Body of pancreas (tissue), 4 donors: Measurements from ENCODE around the gene PCNT. TPM values are rescaled to one million over a fixed set of nuclear protein-coding genes. Genes with fewer than 3 reads are reported as not detected.

ENCODE experiments used
- ATAC-seq: fragments of 150-250 bp; one replicate; pipeline ENCODE4 v1.9.1; 2016
- DNase-seq, 4 donors: peaks; one replicate each; pipeline ENCODE4 v3.0.0-alpha.2; 2019
- H3K27ac ChIP-seq, 4 donors: fragments of 200-600 bp; sonication (generic); 1 replicate in 3 of 4; 2 replicates in 1 of 4; pipeline versions ENCODE4 v1.5.1 to v1.6.1; 2016 to 2019; ENCODE audit warnings: mild to moderate bottlenecking in 1 of 4, mixed read lengths in 1 of 4, moderate library complexity in 1 of 4
- H3K27me3 ChIP-seq, 2 donors: fragments of 200-600 bp; sonication (generic); one replicate each; pipeline ENCODE4 v1.6.0; 2016; ENCODE audit warnings: mild to moderate bottlenecking in 1 of 2
- H3K36me3 ChIP-seq, 2 donors: fragments of 200-600 bp; sonication (generic); replicated peaks in 1 of 2; 2 replicates each; pipeline ENCODE4 v1.5.1; 2016; ENCODE audit warnings: low read depth in 2 of 2; ENCODE audit not compliant: insufficient read depth in 1 of 2
- H3K4me1 ChIP-seq: fragments of 200-600 bp; sonication (generic); one replicate; pipeline ENCODE4 v1.6.0; 2016
- H3K4me3 ChIP-seq, 2 donors: fragments of 200-600 bp; sonication (generic); 1 replicate in 1 of 2; 2 replicates in 1 of 2; pipeline ENCODE4 v1.5.1; 2016 to 2019
- H3K9me3 ChIP-seq, 3 donors: fragments of 200-600 bp; sonication (generic); 1 replicate in 2 of 3; 2 replicates in 1 of 3; pipeline ENCODE4 v1.5.1; 2016
- CTCF ChIP-seq, 7 experiments: fragments of 450-650 bp in 4 of 7; fragments of 200-600 bp in 3 of 7; sonication (generic) in 3 of 7; IDR thresholded peaks; one replicate each; pipeline ENCODE4 v1.5.1; 2016 to 2019; ENCODE audit warnings: antibody characterized with exemption in 7 of 7
- POLR2A ChIP-seq, 3 donors: fragments of 450-650 bp; IDR thresholded peaks; one replicate each; pipeline ENCODE4 v1.6.1; 2016; ENCODE audit warnings: antibody characterized with exemption in 3 of 3, mild to moderate bottlenecking in 2 of 3
- WGBS, 2 donors: methylation state at CpG; one replicate each; pipeline ENCODE4 v1.1.5; 2017; 5-methylcytosine and 5-hydroxymethylcytosine counted together
- intact Hi-C: fragments of 100-400 bp; cut with DNase I; formaldehyde crosslinking; loops from one replicate; pipeline ENCODE4 v1.15.1; 2023
- total RNA-seq, 2 donors: library from RNA; depleted of rRNA; stranded (reverse); fragments of >200 nt; gene quantifications; one replicate each; pipeline ENCODE4 v1.1.0, GENCODE V29; 2016

The PCNT gene
- total RNA-seq, 2 donors from 2014 or later = 11.9 to 28.0 TPM

GRCh38 chr21:46327711-46328110 lies 3.8 kb downstream of the PCNT start:
- DNase-seq = no peak
- WGBS, 2 donors = 84 to 92% methylated on average over 4 of the region's 4 CpGs
- no peak overlapping the region for H3K27ac ChIP-seq
- no peak for ATAC-seq
- intact Hi-C loops = no loop called here
- H3K36me3 ChIP-seq = no peaks in the 10 kb centered on the region
- TF ChIP-seq CTCF (IDR thresholded peaks at IDR 0.05) (no peak), POLR2A (IDR thresholded peaks at IDR 0.05) (no peak)
- H3K27me3 ChIP-seq = no peaks in the 10 kb centered on the region
- H3K4me1 ChIP-seq = peaks cover 16% of the 10 kb centered on the region
- H3K4me3 ChIP-seq = no peak overlapping the region
- no peaks in the 10 kb centered on the region for H3K9me3 ChIP-seq

- Histone ChIP-seq H3K4me3 (no peak overlapping the region), H3K27ac (no peak overlapping the region), H3K9me3 (no peaks in the 10 kb centered on the region), H3K36me3 (no peaks in the 10 kb centered on the region), H3K27me3 (no peaks in the 10 kb centered on the region), H3K4me1 (peaks cover 12% of the 10 kb centered on the region)
- TF ChIP-seq POLR2A (IDR thresholded peaks at IDR 0.05) (no peak), CTCF (IDR thresholded peaks at IDR 0.05) (no peak)
- intact Hi-C loops = no loop called here
- ATAC-seq (no peak), DNase-seq (no peak)
- WGBS, 2 donors = 78% methylated on average over 5 of the region's 5 CpGs
Measured at GRCh38 chr21:46328151-46328550, 4.2 kb downstream of the PCNT start.

DNA sequence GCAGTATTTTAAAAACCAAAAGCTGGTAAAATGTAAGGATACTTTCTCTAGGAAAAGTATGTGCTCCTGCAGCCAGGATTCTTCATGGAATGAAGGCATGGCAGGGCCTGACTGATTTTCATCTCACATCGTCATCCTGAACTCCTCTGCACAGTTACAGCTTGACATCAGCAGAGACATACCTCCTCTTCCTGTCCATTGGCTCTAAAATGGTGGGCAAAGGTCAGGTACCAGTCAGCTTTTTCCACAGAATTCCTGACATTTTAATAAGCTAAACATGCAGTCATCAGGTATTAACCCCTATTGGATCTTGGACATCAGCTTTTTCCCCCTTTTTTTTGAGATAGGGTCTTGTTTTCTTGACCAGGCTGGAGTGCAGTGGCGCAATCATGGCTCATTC lies 5.8 kb downstream of the PCNT start:
- intact Hi-C loops = no loop called here
- Histone ChIP-seq H3K4me3 (no peak overlapping the region), H3K9me3 (no peaks in the 10 kb centered on the region), H3K27me3 (no peaks in the 10 kb centered on the region), H3K36me3 (peaks cover 0 to under 1% of the 10 kb centered on the region in 2 donors), H3K4me1 (peaks cover 11% of the 10 kb centered on the region), H3K27ac (no peak overlapping the region)
- no peak for ATAC-seq
- no peak for DNase-seq
- TF ChIP-seq POLR2A (IDR thresholded peaks at IDR 0.05) (no peak), CTCF (IDR thresholded peaks at IDR 0.05) (no peak)
- 90 to 97% methylated on average over 2 of the region's 2 CpGs for WGBS, 2 donors

GRCh38 chr21:46334351-46335140 lies 10.6 kb downstream of the PCNT start:
- no peak for TF ChIP-seq CTCF (IDR thresholded peaks at IDR 0.05)
- no peak for TF ChIP-seq POLR2A (IDR thresholded peaks at IDR 0.05)
- no peak for DNase-seq
- H3K27ac ChIP-seq = no peak overlapping the region
- no peaks in the 10 kb centered on the region for H3K27me3 ChIP-seq
- H3K4me3 ChIP-seq = no peak overlapping the region
- WGBS, 2 donors = 88 to 94% methylated on average over 12 of the region's 12 CpGs
- no peak for ATAC-seq
- intact Hi-C loops = no loop called here
- H3K36me3 ChIP-seq = peaks cover 0 to 9% of the 10 kb centered on the region in 2 donors
- no peaks in the 10 kb centered on the region for H3K9me3 ChIP-seq
- no peaks in the 10 kb centered on the region for H3K4me1 ChIP-seq

GRCh38 chr21:46336603-46337002 lies 12.6 kb downstream of the PCNT start:
- WGBS, 2 donors = 87 to 98% methylated on average over 3 of the region's 3 CpGs
- TF ChIP-seq CTCF (IDR thresholded peaks at IDR 0.05) (no peak), POLR2A (IDR thresholded peaks at IDR 0.05) (no peak)
- H3K36me3 ChIP-seq = peaks cover 0 to 9% of the 10 kb centered on the region in 2 donors
- no peaks in the 10 kb centered on the region for H3K9me3 ChIP-seq
- no peak overlapping the region for H3K27ac ChIP-seq
- H3K27me3 ChIP-seq = no peaks in the 10 kb centered on the region
- no peaks in the 10 kb centered on the region for H3K4me1 ChIP-seq
- ATAC-seq = no peak
- DNase-seq = no peak
- no peak overlapping the region for H3K4me3 ChIP-seq
- intact Hi-C loops = no loop called here
